K562 (cell line): ENCODE results near the gene GPD2. TPM values are rescaled to one million over a fixed set of nuclear protein-coding genes. Genes with fewer than 3 reads are reported as not detected.
A peak's percentile ranks its signal among the peaks of the same experiment; 100 is the strongest.

ENCODE experiments used
- ARID4B ChIP-seq: sonication (generic); formaldehyde crosslinking; IDR thresholded peaks from 2 replicates; pipeline ENCODE4 v1.8.0; 2022; ENCODE audit warnings: mild to moderate bottlenecking, missing genetic modification reagents
- ATF7 ChIP-seq: fragments of 450-650 bp; IDR thresholded peaks from 2 replicates; pipeline ENCODE4 v1.7.1; 2014; ENCODE audit warnings: mild to moderate bottlenecking, moderate library complexity
- CEBPB ChIP-seq: fragments of 450-650 bp; IDR thresholded peaks from 2 replicates; pipeline ENCODE4 v1.6.1; 2016; ENCODE audit warnings: missing genetic modification characterization, missing compliant biosample characterization
- EGR1 ChIP-seq: fragments of 450-650 bp; conservative IDR thresholded peaks from 2 replicates; pipeline ENCODE4 v1.6.1; 2017; ENCODE audit warnings: mild to moderate bottlenecking
- HDGF ChIP-seq: fragments of 450-650 bp; IDR thresholded peaks from 2 replicates; pipeline ENCODE4 v1.6.1; 2016
- MAFG ChIP-seq: fragments of 450-650 bp; conservative IDR thresholded peaks from 2 replicates; pipeline ENCODE4 v1.6.1; 2016; ENCODE audit warnings: missing genetic modification characterization, missing compliant biosample characterization
- MLX ChIP-seq, 2 experiments: fragments of 450-650 bp in 1 of 2; sonication (generic) in 1 of 2; formaldehyde crosslinking; conservative IDR thresholded peaks; 2 replicates each; pipeline versions ENCODE4 v1.4.0 to v1.8.1; 2020 to 2022; ENCODE audit warnings: mild to moderate bottlenecking in 1 of 2, missing genetic modification reagents in 1 of 2
- NEUROD1 ChIP-seq: fragments of 150-350 bp; IDR thresholded peaks from 2 replicates; pipeline ENCODE4 v1.6.1; 2014; ENCODE audit warnings: borderline replicate concordance, low read length, low read depth; ENCODE audit not compliant: partially characterized antibody
- NFE2 ChIP-seq: IDR thresholded peaks from 2 replicates; pipeline ENCODE4 v1.6.1; 2014; ENCODE audit warnings: antibody characterized with exemption, low read depth
- POLR2H ChIP-seq: IDR thresholded peaks from 2 replicates; pipeline ENCODE4 v1.6.1; 2016; ENCODE audit warnings: missing genetic modification characterization, low read depth, mild to moderate bottlenecking, control low read depth, missing compliant biosample characterization, moderate library complexity
- SMARCA5 ChIP-seq: fragments of 450-650 bp; IDR thresholded peaks from 2 replicates; pipeline ENCODE4 v1.6.1; 2016
- TEAD2 ChIP-seq: fragments of 450-650 bp; IDR thresholded peaks from 2 replicates; pipeline ENCODE4 v1.6.1; 2016; ENCODE audit warnings: missing genetic modification characterization, control low read depth, missing compliant biosample characterization
- ZNF165 ChIP-seq: fragments of 250-450 bp; sonication (Bioruptor Pico); IDR thresholded peaks from 2 replicates; pipeline ENCODE4 v1.4.0; 2020; ENCODE audit warnings: borderline replicate concordance
- ZNF174 ChIP-seq: fragments of 250-450 bp; sonication (Bioruptor Pico); IDR thresholded peaks from 2 replicates; pipeline ENCODE4 v1.4.0; 2020; ENCODE audit warnings: mild to moderate bottlenecking
- ZNF24 ChIP-seq: fragments of 450-650 bp; IDR thresholded peaks from 2 replicates; pipeline ENCODE4 v1.6.1; 2016
- ZNF3 ChIP-seq: fragments of 250-450 bp; sonication (Bioruptor Pico); IDR thresholded peaks from 2 replicates; pipeline ENCODE4 v1.5.0; 2021; ENCODE audit warnings: mild to moderate bottlenecking, moderate library complexity
- ZNF316 ChIP-seq: fragments of 450-650 bp; IDR thresholded peaks from 2 replicates; pipeline ENCODE4 v1.6.1; 2016
- ZNF57 ChIP-seq: fragments of 450-650 bp; formaldehyde crosslinking; IDR thresholded peaks from 2 replicates; pipeline ENCODE4 v1.4.0; 2020; ENCODE audit warnings: mild to moderate bottlenecking, moderate library complexity
- ZNF76 ChIP-seq: fragments of 250-450 bp; sonication (Bioruptor Pico); IDR thresholded peaks from 2 replicates; pipeline ENCODE4 v1.4.0; 2020; ENCODE audit warnings: mild to moderate bottlenecking, moderate library complexity, borderline replicate concordance
- ZNF778 ChIP-seq: fragments of 450-650 bp; formaldehyde crosslinking; IDR thresholded peaks from 2 replicates; pipeline ENCODE4 v1.4.0; 2020; ENCODE audit warnings: mild to moderate bottlenecking, moderate library complexity
- polyA plus RNA-seq, 8 experiments: library from polyadenylated mRNA; depleted of rRNA in 4 of 8; stranded (reverse) in 5 of 8; unstranded in 3 of 8; fragments of >200 nt; fragmentation: Nextera tagmentation in 2 of 8; fragmentation: Illumina TruSeq in 1 of 8; extraction: Ambion mirVana in 2 of 8; extraction: Trizol in 1 of 8; gene quantifications; 2 replicates each; pipeline versions ENCODE4 v1.2.1 to v1.2.3, GENCODE V29; 2011 to 2014; ENCODE audit warnings: inconsistent platforms in 1 of 8, missing spikeins in 1 of 8
- total RNA-seq, 7 experiments: library from RNA; depleted of rRNA in 6 of 7; stranded (reverse); fragments of >200 nt in 6 of 7; fragmentation: Illumina TruSeq in 2 of 7; extraction: Trizol in 2 of 7; gene quantifications; 2 replicates each; pipeline versions ENCODE4 v1.2.1 to v1.2.3, GENCODE V29; 2011 to 2021; ENCODE audit warnings: low replicate concordance in 1 of 7
- TF ChIP-seq, protein P1 (sequence below): sonication (generic); formaldehyde crosslinking; IDR thresholded peaks from 2 replicates; pipeline ENCODE4 v1.8.0; 2022; ENCODE audit warnings: missing genetic modification reagents, mild to moderate bottlenecking, moderate library complexity, borderline replicate concordance
- TF ChIP-seq, protein P2 (sequence below): fragments of 250-450 bp; sonication (Bioruptor Pico); IDR thresholded peaks from 2 replicates; pipeline ENCODE4 v1.5.0; 2021
- TF ChIP-seq, protein P3 (sequence below): fragments of 250-450 bp; sonication (Bioruptor Pico); IDR thresholded peaks from 2 replicates; pipeline ENCODE4 v1.8.0; 2022; ENCODE audit warnings: moderate library complexity, mild to moderate bottlenecking, inconsistent platforms
- TF ChIP-seq, protein P4 (sequence below): sonication (generic); formaldehyde crosslinking; IDR thresholded peaks from 2 replicates; pipeline ENCODE4 v1.9.0; 2022; ENCODE audit warnings: mild to moderate bottlenecking, missing genetic modification reagents

GPD2 gene
- total and polyA plus RNA-seq, 9 of the 15 experiments (the other 6 are each of a cell fraction or from before 2014, with no cell fraction given), result 5.2 to 39.2 (median 19.0) TPM

GRCh38 chr2:156430980-156431358 lies 5.2 kb upstream of the GPD2 start (continued):
- TF ChIP-seq MAFG (peak; percentile 99), SMARCA5 (no peak), EGR1 (no peak), ZNF316 (peak; percentile 98), ZNF165 (CRISPR knock-in tag) (no peak), ZNF778 (CRISPR knock-in tag) (no peak), ZNF174 (no peak), MLX (CRISPR knock-in tag; conservative IDR thresholded peaks at IDR 0.05) (no peak), ZNF24 (peak; percentile 17; the same call in 1 of the 2 replicates), NEUROD1 (no peak), POLR2H (tag) (no peak), HDGF (no peak), NFE2 (peak; percentile 99), CEBPB (tag) (no peak), ZNF76 (CRISPR knock-in tag) (no peak), ARID4B (no peak), ZNF3 (no peak), ZNF57 (CRISPR knock-in tag) (no peak), ATF7 (peak; percentile 30; the same call in 1 of the 2 replicates), TEAD2 (no peak; the same call in 1 of the 2 replicates)
- TF ChIP-seq, protein P1, sequence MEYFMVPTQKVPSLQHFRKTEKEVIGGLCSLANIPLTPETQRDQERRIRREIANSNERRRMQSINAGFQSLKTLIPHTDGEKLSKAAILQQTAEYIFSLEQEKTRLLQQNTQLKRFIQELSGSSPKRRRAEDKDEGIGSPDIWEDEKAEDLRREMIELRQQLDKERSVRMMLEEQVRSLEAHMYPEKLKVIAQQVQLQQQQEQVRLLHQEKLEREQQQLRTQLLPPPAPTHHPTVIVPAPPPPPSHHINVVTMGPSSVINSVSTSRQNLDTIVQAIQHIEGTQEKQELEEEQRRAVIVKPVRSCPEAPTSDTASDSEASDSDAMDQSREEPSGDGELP (CRISPR knock-in tag), result no peak
- TF ChIP-seq, protein P2, sequence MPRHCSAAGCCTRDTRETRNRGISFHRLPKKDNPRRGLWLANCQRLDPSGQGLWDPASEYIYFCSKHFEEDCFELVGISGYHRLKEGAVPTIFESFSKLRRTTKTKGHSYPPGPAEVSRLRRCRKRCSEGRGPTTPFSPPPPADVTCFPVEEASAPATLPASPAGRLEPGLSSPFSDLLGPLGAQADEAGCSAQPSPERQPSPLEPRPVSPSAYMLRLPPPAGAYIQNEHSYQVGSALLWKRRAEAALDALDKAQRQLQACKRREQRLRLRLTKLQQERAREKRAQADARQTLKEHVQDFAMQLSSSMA (CRISPR knock-in tag), result no peak
- TF ChIP-seq, protein P3, sequence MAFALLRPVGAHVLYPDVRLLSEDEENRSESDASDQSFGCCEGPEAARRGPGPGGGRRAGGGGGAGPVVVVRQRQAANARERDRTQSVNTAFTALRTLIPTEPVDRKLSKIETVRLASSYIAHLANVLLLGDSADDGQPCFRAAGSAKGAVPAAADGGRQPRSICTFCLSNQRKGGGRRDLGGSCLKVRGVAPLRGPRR (CRISPR knock-in tag), result no peak
- TF ChIP-seq, protein P4, sequence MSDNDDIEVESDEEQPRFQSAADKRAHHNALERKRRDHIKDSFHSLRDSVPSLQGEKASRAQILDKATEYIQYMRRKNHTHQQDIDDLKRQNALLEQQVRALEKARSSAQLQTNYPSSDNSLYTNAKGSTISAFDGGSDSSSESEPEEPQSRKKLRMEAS, result no peak
